ENCODE measurements around the gene KIF11. TPM values are rescaled to one million over a fixed set of nuclear protein-coding genes. Genes with fewer than 3 reads are reported as not detected.
"Not testable (repeated sequence)": the region's sequence is repeated elsewhere in the genome, so short reads cannot be mapped to it uniquely, and the experiment has no call there.

KIF11 gene
- total RNA-seq, 1 donor from 2014 or later, result 9.4 TPM

GRCh38 chr10:92573798-92574547 lies 19.0 kb upstream of the KIF11 start, which contains the start of gene IDE:
Gene IDE, minus strand, starts transcription at chr10:92574093. Its CDS starts 74 bp downstream, at chr10:92574019.
- Mint-ChIP-seq H3K27me3 (ENCODE audit: unreplicated experiment) (peaks cover 4% of the 10 kb centered on the region), H3K9me3 (ENCODE audit: unreplicated experiment) (no peaks in the 10 kb centered on the region), H3K36me3 (ENCODE audit: low read depth, unreplicated experiment) (no peaks in the 10 kb centered on the region), H3K4me3 (ENCODE audit: unreplicated experiment) (peak within 1 kb of the TSS; percentile 88), H3K4me1 (ENCODE audit: unreplicated experiment) (peaks cover 18% of the 10 kb centered on the region), H3K27ac (ENCODE audit: unreplicated experiment) (peak within 1 kb of the TSS; percentile 75)
- TF ChIP-seq CTCF (IDR thresholded peaks at IDR 0.05; ENCODE audit: unreplicated experiment), result no peak
- DNase-seq (ENCODE audit: low spot score), result peak; percentile 89

DNA sequence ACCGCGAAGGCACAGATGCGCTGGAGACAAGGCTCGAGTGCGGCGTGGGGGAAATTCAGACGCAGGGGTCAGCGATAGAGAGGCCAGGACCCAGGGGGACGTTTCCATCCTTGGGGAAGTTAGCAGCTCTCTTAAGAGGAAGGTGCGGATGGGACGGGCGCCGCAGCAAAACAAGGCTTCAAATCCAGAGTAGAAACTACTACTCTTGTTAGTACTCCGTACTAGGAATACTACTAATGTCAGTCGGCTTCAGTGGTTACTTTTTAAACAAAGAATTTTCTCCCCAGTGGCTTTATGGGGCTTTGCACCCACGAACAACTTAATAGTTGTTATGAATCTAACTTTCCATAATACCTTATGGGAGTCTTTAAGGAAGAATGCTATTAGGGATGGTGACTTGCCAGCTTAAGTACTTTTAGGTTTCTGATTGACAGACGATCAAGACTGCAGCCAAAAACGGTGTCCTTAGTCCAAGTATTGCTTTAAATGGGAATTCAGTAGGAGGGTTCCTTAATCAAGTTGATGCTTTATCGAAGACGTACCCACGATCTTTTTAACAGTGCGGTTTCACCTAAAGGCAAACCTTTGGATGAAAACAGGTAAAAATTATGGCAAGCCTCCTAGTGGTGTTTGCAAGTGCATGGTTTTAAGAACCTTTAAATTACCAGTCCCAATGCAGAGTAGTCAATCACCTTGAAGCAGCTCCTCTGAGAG lies 18.2 kb upstream of the KIF11 start:
- peaks cover 4% of the 10 kb centered on the region for H3K27me3 Mint-ChIP-seq (ENCODE audit: unreplicated experiment)
- no peaks in the 10 kb centered on the region for H3K36me3 Mint-ChIP-seq (ENCODE audit: low read depth, unreplicated experiment)
- TF ChIP-seq CTCF (IDR thresholded peaks at IDR 0.05; ENCODE audit: unreplicated experiment), result peak; percentile 42
- no peak for DNase-seq (ENCODE audit: low spot score)
- H3K4me1 Mint-ChIP-seq (ENCODE audit: unreplicated experiment), result peaks cover 18% of the 10 kb centered on the region
- peak overlapping the region; percentile 75 for H3K27ac Mint-ChIP-seq (ENCODE audit: unreplicated experiment)
- peak overlapping the region; percentile 88 for H3K4me3 Mint-ChIP-seq (ENCODE audit: unreplicated experiment)
- H3K9me3 Mint-ChIP-seq (ENCODE audit: unreplicated experiment), result no peaks in the 10 kb centered on the region

DNA sequence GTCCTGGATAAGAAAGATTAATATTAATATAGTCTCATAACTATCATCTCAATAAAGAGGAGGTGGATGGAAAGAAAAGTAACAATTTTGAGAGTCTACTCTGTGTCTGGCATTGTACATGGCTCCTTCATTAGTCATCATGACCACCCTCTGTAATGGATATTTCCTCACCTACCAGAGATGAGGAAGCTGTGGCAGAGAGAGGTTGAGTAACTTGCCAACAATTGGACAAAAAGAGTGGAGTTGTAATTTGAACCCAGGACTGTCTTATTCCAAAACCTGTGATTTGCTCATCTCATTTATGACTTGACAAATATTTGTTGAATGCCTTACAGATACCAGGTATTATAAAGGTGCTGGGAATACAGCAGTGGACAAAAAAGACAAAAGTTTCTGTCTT lies 17.0 kb upstream of the KIF11 start:
- DNase-seq (ENCODE audit: low spot score), result no peak
- Mint-ChIP-seq H3K9me3 (ENCODE audit: unreplicated experiment) (no peaks in the 10 kb centered on the region), H3K4me3 (ENCODE audit: unreplicated experiment) (no peak overlapping the region), H3K27ac (ENCODE audit: unreplicated experiment) (no peak overlapping the region), H3K4me1 (ENCODE audit: unreplicated experiment) (peaks cover 18% of the 10 kb centered on the region), H3K27me3 (ENCODE audit: unreplicated experiment) (peaks cover 4% of the 10 kb centered on the region), H3K36me3 (ENCODE audit: low read depth, unreplicated experiment) (no peaks in the 10 kb centered on the region)
- no peak for TF ChIP-seq CTCF (IDR thresholded peaks at IDR 0.05; ENCODE audit: unreplicated experiment)

DNA sequence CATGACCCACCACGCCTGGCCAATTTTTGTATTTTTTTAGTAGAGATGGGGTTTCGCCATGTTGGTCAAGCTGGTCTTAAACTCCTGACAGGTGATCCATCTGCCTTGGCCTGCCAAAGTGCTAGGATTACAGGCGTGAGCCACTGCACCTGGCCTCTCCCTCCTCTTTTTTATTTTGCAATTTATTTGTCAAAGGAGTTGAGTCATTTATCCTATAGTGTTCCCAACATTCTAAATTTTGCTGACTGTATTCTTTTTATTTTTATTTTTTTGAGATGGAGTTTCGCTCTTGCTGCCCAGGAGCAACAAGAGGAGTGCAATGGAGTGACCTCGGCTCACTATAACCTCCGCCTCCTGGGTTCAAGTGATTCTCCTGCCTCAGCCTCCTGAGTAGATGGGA lies 10.6 kb upstream of the KIF11 start:
- not testable (repeated sequence) for H3K9me3 Mint-ChIP-seq (ENCODE audit: unreplicated experiment); DNase-seq (ENCODE audit: low spot score); H3K27ac Mint-ChIP-seq (ENCODE audit: unreplicated experiment); H3K4me3 Mint-ChIP-seq (ENCODE audit: unreplicated experiment); H3K27me3 Mint-ChIP-seq (ENCODE audit: unreplicated experiment); H3K4me1 Mint-ChIP-seq (ENCODE audit: unreplicated experiment); H3K36me3 Mint-ChIP-seq (ENCODE audit: low read depth, unreplicated experiment)

DNA sequence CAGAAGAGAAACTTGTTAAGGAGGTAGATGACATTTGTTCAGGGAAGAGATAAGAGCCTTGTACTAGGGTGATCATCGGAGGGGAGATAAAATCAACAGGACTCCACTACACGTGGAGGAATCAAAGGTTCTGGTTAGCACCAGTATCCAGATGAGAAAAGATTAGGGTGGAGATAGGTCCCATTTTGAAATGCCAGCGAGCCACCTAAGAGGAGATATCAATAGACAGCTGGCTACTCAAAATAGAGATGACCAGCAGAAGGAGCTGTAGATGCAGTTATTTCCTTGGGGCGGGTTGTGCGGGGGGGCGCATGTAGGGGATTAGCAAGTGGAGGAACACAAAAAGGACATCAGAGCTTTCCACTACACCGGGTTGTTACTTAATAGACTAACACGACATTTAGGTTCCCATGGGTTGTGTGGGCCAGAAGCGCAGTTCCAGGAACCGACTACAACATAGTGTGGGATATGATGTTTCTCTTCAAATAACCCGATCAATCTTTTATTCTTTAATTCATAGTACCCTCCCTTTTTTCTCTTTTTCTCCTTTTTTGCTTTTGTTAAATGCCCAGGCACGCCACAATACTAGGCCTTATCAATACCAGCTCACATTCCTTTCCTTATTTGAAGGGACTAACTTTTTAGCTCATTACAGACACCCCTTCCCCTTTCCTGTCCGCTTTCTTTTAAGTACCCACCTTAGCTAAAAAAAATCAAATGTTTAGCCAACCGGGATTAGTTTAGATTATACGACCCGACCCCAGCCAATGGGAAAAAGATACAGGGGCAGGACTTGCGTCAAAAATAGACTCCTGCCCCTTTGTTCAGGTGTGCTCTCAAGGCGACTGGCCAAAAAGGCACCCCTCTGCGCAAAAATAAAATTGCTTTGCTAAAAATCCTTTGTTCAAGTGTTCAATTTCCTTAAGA lies 2.0 kb upstream of the KIF11 start:
- TF ChIP-seq CTCF (IDR thresholded peaks at IDR 0.05; ENCODE audit: unreplicated experiment), result no peak
- peak overlapping the region; percentile 89 for H3K4me3 Mint-ChIP-seq (ENCODE audit: unreplicated experiment)
- peaks cover 7% of the 10 kb centered on the region for H3K27me3 Mint-ChIP-seq (ENCODE audit: unreplicated experiment)
- H3K9me3 Mint-ChIP-seq (ENCODE audit: unreplicated experiment), result no peaks in the 10 kb centered on the region
- H3K36me3 Mint-ChIP-seq (ENCODE audit: low read depth, unreplicated experiment), result peaks cover 4% of the 10 kb centered on the region
- H3K27ac Mint-ChIP-seq (ENCODE audit: unreplicated experiment), result peak overlapping the region; percentile 95
- DNase-seq (ENCODE audit: low spot score), result peak; percentile 49
- peaks cover 30% of the 10 kb centered on the region for H3K4me1 Mint-ChIP-seq (ENCODE audit: unreplicated experiment)
